GM12878 (cell line): ENCODE data around the gene ACACA.

ENCODE experiments used
- CEBPB ChIP-seq, 2 experiments: fragments of 150-350 bp in 1 of 2; IDR thresholded peaks; 2 replicates each; pipeline ENCODE4 v1.6.1; 2012 to 2014; ENCODE audit warnings: low read depth in 2 of 2, low read length in 2 of 2, borderline replicate concordance in 1 of 2, inconsistent platforms in 1 of 2
- EZH2 ChIP-seq: IDR thresholded peaks from 2 replicates; pipeline ENCODE4 v1.6.1; 2012; ENCODE audit warnings: low read depth, mild to moderate bottlenecking, control low read depth, inconsistent platforms, low read length, borderline replicate concordance; ENCODE audit not compliant: control insufficient read depth
- GABPA ChIP-seq: IDR thresholded peaks from 2 replicates; pipeline ENCODE4 v1.6.1; 2014; ENCODE audit warnings: antibody characterized with exemption, low read depth, mild to moderate bottlenecking, inconsistent platforms
- HDGF ChIP-seq: fragments of 450-650 bp; IDR thresholded peaks from 2 replicates; pipeline ENCODE4 v1.6.1; 2016; ENCODE audit warnings: antibody characterized with exemption
- IRF4 ChIP-seq: IDR thresholded peaks from 2 replicates; pipeline ENCODE4 v1.6.1; 2011; ENCODE audit warnings: low read depth, low read length
- MEF2A ChIP-seq: IDR thresholded peaks from 2 replicates; pipeline ENCODE4 v1.6.1; 2011; ENCODE audit warnings: low read depth, mild to moderate bottlenecking, low read length, moderate library complexity; ENCODE audit not compliant: insufficient read depth
- NR2F1 ChIP-seq: fragments of 450-650 bp; conservative IDR thresholded peaks from 2 replicates; pipeline ENCODE4 v1.6.1; 2017; ENCODE audit warnings: mild to moderate bottlenecking
- SMAD1 ChIP-seq: fragments of 450-650 bp; IDR thresholded peaks from 2 replicates; pipeline ENCODE4 v1.6.1; 2018; ENCODE audit warnings: mild to moderate bottlenecking, low read depth; ENCODE audit not compliant: partially characterized antibody
- SP1 ChIP-seq: IDR thresholded peaks from one replicate; pipeline ENCODE4 v1.6.1; 2011; ENCODE audit warnings: low read depth, low read length
- ZNF207 ChIP-seq: fragments of 450-650 bp; IDR thresholded peaks from 2 replicates; pipeline ENCODE4 v1.6.1; 2014; ENCODE audit warnings: antibody characterized with exemption, mild to moderate bottlenecking, borderline replicate concordance
- TF ChIP-seq, protein P1 (sequence below), 3 experiments: IDR thresholded peaks in 2 of 3; conservative IDR thresholded peaks in 1 of 3; 2 replicates each; pipeline ENCODE4 v1.5.1; 2011; ENCODE audit warnings: low read depth in 3 of 3, low read length in 3 of 3, mild to moderate bottlenecking in 3 of 3, control low read depth in 2 of 3, moderate library complexity in 2 of 3, inconsistent platforms in 1 of 3, mixed read lengths in 1 of 3; ENCODE audit not compliant: control insufficient read depth in 2 of 3, insufficient read depth in 1 of 3; ENCODE audit errors: extremely low read depth in 1 of 3
- TF ChIP-seq, protein P2 (sequence below): IDR thresholded peaks from 2 replicates; pipeline ENCODE4 v1.6.1; 2012; ENCODE audit warnings: low read depth, low read length, improper control_type of control experiment

DNA sequence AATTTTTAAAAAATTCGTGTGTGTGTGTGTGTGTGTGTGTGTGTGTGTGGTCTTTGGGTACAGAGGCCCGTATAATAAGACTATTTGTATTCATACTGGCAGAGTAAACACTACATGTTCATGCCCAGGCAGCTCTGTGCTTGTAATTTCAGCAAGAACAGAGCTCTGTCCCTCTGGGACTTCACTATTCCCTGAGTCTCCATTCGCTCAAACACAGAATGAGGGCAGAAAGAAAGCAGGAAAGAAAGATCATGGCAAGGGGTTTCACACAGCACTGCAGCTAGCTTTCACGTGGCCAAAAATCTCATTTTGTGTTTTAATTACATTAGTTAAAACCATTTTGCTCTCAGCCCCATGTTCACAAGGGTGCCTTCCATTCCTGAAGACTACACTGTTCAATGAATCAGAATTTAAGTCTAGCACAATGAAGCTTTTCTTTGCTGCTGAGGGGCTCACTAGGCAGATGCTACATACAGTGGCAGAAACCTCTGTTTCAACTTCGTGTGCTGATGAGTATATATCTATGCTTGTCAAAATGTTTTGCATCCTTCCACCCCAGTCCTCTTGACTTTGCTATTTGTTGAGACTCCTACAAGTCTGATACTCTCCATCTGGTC lies 229.3 kb downstream of the ACACA start:
- TF ChIP-seq, protein P1, sequence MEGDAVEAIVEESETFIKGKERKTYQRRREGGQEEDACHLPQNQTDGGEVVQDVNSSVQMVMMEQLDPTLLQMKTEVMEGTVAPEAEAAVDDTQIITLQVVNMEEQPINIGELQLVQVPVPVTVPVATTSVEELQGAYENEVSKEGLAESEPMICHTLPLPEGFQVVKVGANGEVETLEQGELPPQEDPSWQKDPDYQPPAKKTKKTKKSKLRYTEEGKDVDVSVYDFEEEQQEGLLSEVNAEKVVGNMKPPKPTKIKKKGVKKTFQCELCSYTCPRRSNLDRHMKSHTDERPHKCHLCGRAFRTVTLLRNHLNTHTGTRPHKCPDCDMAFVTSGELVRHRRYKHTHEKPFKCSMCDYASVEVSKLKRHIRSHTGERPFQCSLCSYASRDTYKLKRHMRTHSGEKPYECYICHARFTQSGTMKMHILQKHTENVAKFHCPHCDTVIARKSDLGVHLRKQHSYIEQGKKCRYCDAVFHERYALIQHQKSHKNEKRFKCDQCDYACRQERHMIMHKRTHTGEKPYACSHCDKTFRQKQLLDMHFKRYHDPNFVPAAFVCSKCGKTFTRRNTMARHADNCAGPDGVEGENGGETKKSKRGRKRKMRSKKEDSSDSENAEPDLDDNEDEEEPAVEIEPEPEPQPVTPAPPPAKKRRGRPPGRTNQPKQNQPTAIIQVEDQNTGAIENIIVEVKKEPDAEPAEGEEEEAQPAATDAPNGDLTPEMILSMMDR (IDR thresholded peaks at IDR 0.05 in 2 of 3, conservative IDR thresholded peaks at IDR 0.05 in 1 of 3; ENCODE audit: control insufficient read depth in 2 of 3, extremely low read depth in 1 of 3, insufficient read depth in 1 of 3, low read depth in 3 of 3, low read length in 3 of 3): no peak
- TF ChIP-seq IRF4: no peak
- no peak for TF ChIP-seq MEF2A
- no peak for TF ChIP-seq SMAD1
- no peak for TF ChIP-seq HDGF
- TF ChIP-seq, protein P2, sequence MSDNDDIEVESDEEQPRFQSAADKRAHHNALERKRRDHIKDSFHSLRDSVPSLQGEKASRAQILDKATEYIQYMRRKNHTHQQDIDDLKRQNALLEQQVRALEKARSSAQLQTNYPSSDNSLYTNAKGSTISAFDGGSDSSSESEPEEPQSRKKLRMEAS: no peak
- no peak for TF ChIP-seq SP1
- TF ChIP-seq NR2F1: no peak
- no peak for TF ChIP-seq EZH2
- no peak for TF ChIP-seq CEBPB (IDR thresholded peaks at IDR 0.05; ENCODE audit: borderline replicate concordance in 1 of 2, low read depth in 2 of 2, low read length in 2 of 2)
- TF ChIP-seq GABPA: no peak
- TF ChIP-seq ZNF207: no peak
